H1 (cell line): ENCODE measurements around the gene GRID1. TPM values are rescaled to one million over a fixed set of nuclear protein-coding genes. Genes with fewer than 3 reads are reported as not detected.

ENCODE experiments used
- NRF1 ChIP-seq: IDR thresholded peaks from 2 replicates; pipeline ENCODE4 v1.6.1; 2011; ENCODE audit warnings: mild to moderate bottlenecking, low read depth, low read length, improper control_type of control experiment
- SAP30 ChIP-seq: fragments of 300-600 bp; sonication (generic); IDR thresholded peaks from 2 replicates; pipeline ENCODE4 v1.7.1; 2012; ENCODE audit warnings: low read length, moderate library complexity, mild to moderate bottlenecking, inconsistent platforms; ENCODE audit not compliant: insufficient read depth, insufficient replicate concordance
- polyA plus RNA-seq, 7 experiments: library from polyadenylated mRNA; depleted of rRNA in 3 of 7; stranded (reverse) in 5 of 7; unstranded in 2 of 7; fragments of >200 nt in 5 of 7; fragments of 200-250 nt in 2 of 7; gene quantifications; 1 replicate in 5 of 7; 2 replicates in 1 of 7; 4 replicates in 1 of 7; pipeline versions ENCODE4 v1.2.1 to v1.2.3, GENCODE V29; 2011 to 2013; ENCODE audit warnings: missing spikeins in 2 of 7, mixed read lengths in 2 of 7
- total RNA-seq: library from RNA; stranded (reverse); fragmentation: NEBNext Ultra II Directional; extraction: Animal tissue kit (Norgen Biotek cat#: 25700); gene quantifications from 2 replicates; pipeline ENCODE4 v1.2.1, GENCODE V29; 2021
- TF ChIP-seq, protein P1 (sequence below): IDR thresholded peaks from 2 replicates; pipeline ENCODE4 v1.6.1; 2012; ENCODE audit warnings: low read length, inconsistent platforms

Gene GRID1
- total and polyA plus RNA-seq, 2 of the 8 experiments (the other 6 are each of a cell fraction or from before 2014, with no cell fraction given), result 0.22 to 0.30 TPM

GRCh38 chr10:85926136-85926535, 440.5 kb downstream of the GRID1 start (continued):
- TF ChIP-seq NRF1 (no peak), SAP30 (no peak)
- TF ChIP-seq, protein P1, sequence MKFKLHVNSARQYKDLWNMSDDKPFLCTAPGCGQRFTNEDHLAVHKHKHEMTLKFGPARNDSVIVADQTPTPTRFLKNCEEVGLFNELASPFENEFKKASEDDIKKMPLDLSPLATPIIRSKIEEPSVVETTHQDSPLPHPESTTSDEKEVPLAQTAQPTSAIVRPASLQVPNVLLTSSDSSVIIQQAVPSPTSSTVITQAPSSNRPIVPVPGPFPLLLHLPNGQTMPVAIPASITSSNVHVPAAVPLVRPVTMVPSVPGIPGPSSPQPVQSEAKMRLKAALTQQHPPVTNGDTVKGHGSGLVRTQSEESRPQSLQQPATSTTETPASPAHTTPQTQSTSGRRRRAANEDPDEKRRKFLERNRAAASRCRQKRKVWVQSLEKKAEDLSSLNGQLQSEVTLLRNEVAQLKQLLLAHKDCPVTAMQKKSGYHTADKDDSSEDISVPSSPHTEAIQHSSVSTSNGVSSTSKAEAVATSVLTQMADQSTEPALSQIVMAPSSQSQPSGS, result no peak
- TF ChIP-seq, all 59 proteins: peak for 0
